ENCODE data around the gene NPBWR2. TPM values are rescaled to one million over a fixed set of nuclear protein-coding genes. Genes with fewer than 3 reads are reported as not detected.
"Not testable (repeated sequence)": the region's sequence is repeated elsewhere in the genome, so short reads cannot be mapped to it uniquely, and the experiment has no call there.

Gene NPBWR2
- total RNA-seq, 1 donor from 2014 or later: not detected

GRCh38 chr20:64144144-64144912, 37.0 kb upstream of the NPBWR2 start:
- DNase-seq (ENCODE audit: low spot score): peak; percentile 9

- no peak for DNase-seq (ENCODE audit: low spot score)
Measured at GRCh38 chr20:64143018-64143801, 35.8 kb upstream of the NPBWR2 start.

GRCh38 chr20:64142590-64142989, 35.2 kb upstream of the NPBWR2 start:
- DNase-seq (ENCODE audit: low spot score): no peak

GRCh38 chr20:64140956-64141355, 33.6 kb upstream of the NPBWR2 start:
- DNase-seq (ENCODE audit: low spot score): no peak

GRCh38 chr20:64140061-64140931, 32.9 kb upstream of the NPBWR2 start:
- DNase-seq (ENCODE audit: low spot score): no peak

- no peak for DNase-seq (ENCODE audit: low spot score)
Measured at GRCh38 chr20:64139199-64140060, 32.1 kb upstream of the NPBWR2 start.

GRCh38 chr20:64138276-64138815, 31.0 kb upstream of the NPBWR2 start:
- no peak for DNase-seq (ENCODE audit: low spot score)

GRCh38 chr20:64137598-64138031, 30.2 kb upstream of the NPBWR2 start:
- DNase-seq (ENCODE audit: low spot score): no peak

GRCh38 chr20:64136004-64136710, 28.8 kb upstream of the NPBWR2 start:
- no peak for DNase-seq (ENCODE audit: low spot score)

GRCh38 chr20:64134744-64135143, 27.4 kb upstream of the NPBWR2 start:
- not testable (repeated sequence) for DNase-seq (ENCODE audit: low spot score)

- no peak for DNase-seq (ENCODE audit: low spot score)
Measured at GRCh38 chr20:64133951-64134407, 26.6 kb upstream of the NPBWR2 start.

GRCh38 chr20:64131406-64131805, 24.0 kb upstream of the NPBWR2 start:
- no peak for DNase-seq (ENCODE audit: low spot score)

- no peak for DNase-seq (ENCODE audit: low spot score)
Measured at GRCh38 chr20:64130876-64131275, 23.5 kb upstream of the NPBWR2 start.

GRCh38 chr20:64130271-64130670, 22.9 kb upstream of the NPBWR2 start:
- DNase-seq (ENCODE audit: low spot score): no peak

GRCh38 chr20:64129146-64129782, 21.9 kb upstream of the NPBWR2 start:
- DNase-seq (ENCODE audit: low spot score): no peak

- not testable (repeated sequence) for DNase-seq (ENCODE audit: low spot score)
Measured at GRCh38 chr20:64123517-64123916, 16.2 kb upstream of the NPBWR2 start.

- DNase-seq (ENCODE audit: low spot score): not testable (repeated sequence)
Measured at GRCh38 chr20:64122927-64123326, 15.6 kb upstream of the NPBWR2 start.

GRCh38 chr20:64121586-64121985, 14.2 kb upstream of the NPBWR2 start:
- no peak for DNase-seq (ENCODE audit: low spot score)

GRCh38 chr20:64119681-64120341, 12.4 kb upstream of the NPBWR2 start:
- DNase-seq (ENCODE audit: low spot score): peak; percentile 29
